Measurements from ENCODE around the gene MOGAT3.

DNA sequence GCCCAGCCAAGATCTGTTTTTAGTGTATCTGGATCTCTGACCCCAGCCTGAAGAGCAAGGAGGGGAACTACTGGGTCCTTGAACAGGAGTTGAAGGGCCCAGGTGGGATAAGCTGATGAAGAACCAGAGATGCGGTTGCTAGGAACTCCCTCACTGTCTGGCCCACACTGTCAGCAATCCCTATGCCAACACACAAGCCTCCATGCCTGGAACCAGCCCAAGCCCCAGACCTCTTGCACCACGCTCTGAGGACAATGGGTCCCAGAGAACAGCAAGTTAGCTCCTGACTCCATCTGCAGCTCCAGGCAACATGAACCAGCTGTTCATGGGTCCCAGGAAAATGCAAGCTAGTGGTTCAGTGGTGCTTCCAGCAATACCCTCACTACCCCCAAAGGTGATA is 23.2 kb downstream of the MOGAT3 start:
- TF ChIP-seq NR2C2 (CRISPR knock-in tag; IDR thresholded peaks at IDR 0.05) = no peak
- no peak for TF ChIP-seq OVOL2 (CRISPR knock-in tag; IDR thresholded peaks at IDR 0.05; ENCODE audit: borderline replicate concordance)
- no peak for TF ChIP-seq ATF3 (CRISPR knock-in tag; conservative IDR thresholded peaks at IDR 0.05)
- TF ChIP-seq, protein P1, sequence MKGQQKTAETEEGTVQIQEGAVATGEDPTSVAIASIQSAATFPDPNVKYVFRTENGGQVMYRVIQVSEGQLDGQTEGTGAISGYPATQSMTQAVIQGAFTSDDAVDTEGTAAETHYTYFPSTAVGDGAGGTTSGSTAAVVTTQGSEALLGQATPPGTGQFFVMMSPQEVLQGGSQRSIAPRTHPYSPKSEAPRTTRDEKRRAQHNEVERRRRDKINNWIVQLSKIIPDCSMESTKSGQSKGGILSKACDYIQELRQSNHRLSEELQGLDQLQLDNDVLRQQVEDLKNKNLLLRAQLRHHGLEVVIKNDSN (CRISPR knock-in tag; IDR thresholded peaks at IDR 0.05) = no peak
- TF ChIP-seq ATF1 (CRISPR knock-in tag; IDR thresholded peaks at IDR 0.05) = no peak
- TF ChIP-seq CTCF (IDR thresholded peaks at IDR 0.05) = no peak
- no peak for TF ChIP-seq IRF1 (CRISPR knock-in tag; IDR thresholded peaks at IDR 0.05)
- TF ChIP-seq, protein P2, sequence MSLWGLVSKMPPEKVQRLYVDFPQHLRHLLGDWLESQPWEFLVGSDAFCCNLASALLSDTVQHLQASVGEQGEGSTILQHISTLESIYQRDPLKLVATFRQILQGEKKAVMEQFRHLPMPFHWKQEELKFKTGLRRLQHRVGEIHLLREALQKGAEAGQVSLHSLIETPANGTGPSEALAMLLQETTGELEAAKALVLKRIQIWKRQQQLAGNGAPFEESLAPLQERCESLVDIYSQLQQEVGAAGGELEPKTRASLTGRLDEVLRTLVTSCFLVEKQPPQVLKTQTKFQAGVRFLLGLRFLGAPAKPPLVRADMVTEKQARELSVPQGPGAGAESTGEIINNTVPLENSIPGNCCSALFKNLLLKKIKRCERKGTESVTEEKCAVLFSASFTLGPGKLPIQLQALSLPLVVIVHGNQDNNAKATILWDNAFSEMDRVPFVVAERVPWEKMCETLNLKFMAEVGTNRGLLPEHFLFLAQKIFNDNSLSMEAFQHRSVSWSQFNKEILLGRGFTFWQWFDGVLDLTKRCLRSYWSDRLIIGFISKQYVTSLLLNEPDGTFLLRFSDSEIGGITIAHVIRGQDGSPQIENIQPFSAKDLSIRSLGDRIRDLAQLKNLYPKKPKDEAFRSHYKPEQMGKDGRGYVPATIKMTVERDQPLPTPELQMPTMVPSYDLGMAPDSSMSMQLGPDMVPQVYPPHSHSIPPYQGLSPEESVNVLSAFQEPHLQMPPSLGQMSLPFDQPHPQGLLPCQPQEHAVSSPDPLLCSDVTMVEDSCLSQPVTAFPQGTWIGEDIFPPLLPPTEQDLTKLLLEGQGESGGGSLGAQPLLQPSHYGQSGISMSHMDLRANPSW (CRISPR knock-in tag; conservative IDR thresholded peaks at IDR 0.05; ENCODE audit: low read depth) = no peak
- TF ChIP-seq MAX (CRISPR knock-in tag; IDR thresholded peaks at IDR 0.05) = no peak
- TF ChIP-seq, protein P3, sequence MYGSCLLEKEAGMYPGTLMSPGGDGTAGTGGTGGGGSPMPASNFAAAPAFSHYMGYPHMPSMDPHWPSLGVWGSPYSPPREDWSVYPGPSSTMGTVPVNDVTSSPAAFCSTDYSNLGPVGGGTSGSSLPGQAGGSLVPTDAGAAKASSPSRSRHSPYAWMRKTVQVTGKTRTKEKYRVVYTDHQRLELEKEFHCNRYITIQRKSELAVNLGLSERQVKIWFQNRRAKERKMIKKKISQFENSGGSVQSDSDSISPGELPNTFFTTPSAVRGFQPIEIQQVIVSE (CRISPR knock-in tag; IDR thresholded peaks at IDR 0.05; ENCODE audit: borderline replicate concordance) = no peak
- TF ChIP-seq USF2 (CRISPR knock-in tag; IDR thresholded peaks at IDR 0.05) = no peak
- TF ChIP-seq, protein P4, sequence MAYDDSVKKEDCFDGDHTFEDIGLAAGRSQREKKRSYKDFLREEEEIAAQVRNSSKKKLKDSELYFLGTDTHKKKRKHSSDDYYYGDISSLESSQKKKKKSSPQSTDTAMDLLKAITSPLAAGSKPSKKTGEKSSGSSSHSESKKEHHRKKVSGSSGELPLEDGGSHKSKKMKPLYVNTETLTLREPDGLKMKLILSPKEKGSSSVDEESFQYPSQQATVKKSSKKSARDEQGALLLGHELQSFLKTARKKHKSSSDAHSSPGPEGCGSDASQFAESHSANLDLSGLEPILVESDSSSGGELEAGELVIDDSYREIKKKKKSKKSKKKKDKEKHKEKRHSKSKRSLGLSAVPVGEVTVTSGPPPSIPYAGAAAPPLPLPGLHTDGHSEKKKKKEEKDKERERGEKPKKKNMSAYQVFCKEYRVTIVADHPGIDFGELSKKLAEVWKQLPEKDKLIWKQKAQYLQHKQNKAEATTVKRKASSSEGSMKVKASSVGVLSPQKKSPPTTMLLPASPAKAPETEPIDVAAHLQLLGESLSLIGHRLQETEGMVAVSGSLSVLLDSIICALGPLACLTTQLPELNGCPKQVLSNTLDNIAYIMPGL (CRISPR knock-in tag; IDR thresholded peaks at IDR 0.05) = no peak
- TF ChIP-seq, protein P5, sequence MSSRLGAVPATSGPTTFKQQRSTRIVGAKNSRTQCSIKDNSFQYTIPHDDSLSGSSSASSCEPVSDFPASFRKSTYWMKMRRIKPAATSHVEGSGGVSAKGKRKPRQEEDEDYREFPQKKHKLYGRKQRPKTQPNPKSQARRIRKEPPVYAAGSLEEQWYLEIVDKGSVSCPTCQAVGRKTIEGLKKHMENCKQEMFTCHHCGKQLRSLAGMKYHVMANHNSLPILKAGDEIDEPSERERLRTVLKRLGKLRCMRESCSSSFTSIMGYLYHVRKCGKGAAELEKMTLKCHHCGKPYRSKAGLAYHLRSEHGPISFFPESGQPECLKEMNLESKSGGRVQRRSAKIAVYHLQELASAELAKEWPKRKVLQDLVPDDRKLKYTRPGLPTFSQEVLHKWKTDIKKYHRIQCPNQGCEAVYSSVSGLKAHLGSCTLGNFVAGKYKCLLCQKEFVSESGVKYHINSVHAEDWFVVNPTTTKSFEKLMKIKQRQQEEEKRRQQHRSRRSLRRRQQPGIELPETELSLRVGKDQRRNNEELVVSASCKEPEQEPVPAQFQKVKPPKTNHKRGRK (CRISPR knock-in tag; IDR thresholded peaks at IDR 0.05; ENCODE audit: borderline replicate concordance) = no peak
- TF ChIP-seq CREB1 (CRISPR knock-in tag; IDR thresholded peaks at IDR 0.05) = no peak
